Measurements from ENCODE around the gene TBC1D19.

TBC1D19 gene

GRCh38 chr4:26753187-26753586 lies 169.3 kb downstream of the TBC1D19 start:
- Histone ChIP-seq H3K4me3 (ENCODE audit: control insufficient read depth in 1 of 7, extremely low read depth in 1 of 7, insufficient read depth in 4 of 7, low read depth in 2 of 7, low read length in 6 of 7) (no peak overlapping the region), H3K9me3 (ENCODE audit: control extremely low read depth in 1 of 5, control insufficient read depth in 4 of 5, insufficient read depth in 2 of 5, low read depth in 1 of 5, low read length in 4 of 5) (no peaks in the 10 kb centered on the region), H3K4me1 (ENCODE audit: control extremely low read depth in 1 of 4, control insufficient read depth in 4 of 4, insufficient read depth in 4 of 4, low read length in 3 of 4) (peaks cover 12 to 35% (median 23%) of the 10 kb centered on the region in 4 experiments), H3K36me3 (ENCODE audit: control insufficient read depth in 4 of 4, insufficient read depth in 4 of 4, low read length in 3 of 4) (peaks cover 0 to 2% (median 0%) of the 10 kb centered on the region in 4 experiments), H3K27me3 (replicated peaks in 2 of 5; ENCODE audit: control insufficient read depth in 4 of 5, insufficient read depth in 5 of 5, low read length in 4 of 5) (no peaks in the 10 kb centered on the region), H3K27ac (ENCODE audit: insufficient read depth in 1 of 2, low read depth in 1 of 2, low read length in 2 of 2, poor library complexity in 1 of 2, severe bottlenecking in 2 of 2) (no peak overlapping the region)
- ChIA-PET CTCF (no interaction called here), POLR2A (no interaction called here)
- no peak for DNase-seq
- 100% methylated on average over 2 of the region's 2 CpGs for WGBS (ENCODE audit: insufficient coverage)

GRCh38 chr4:26753617-26754016 lies 169.7 kb downstream of the TBC1D19 start:
- CTCF ChIA-PET = no interaction called here
- WGBS (ENCODE audit: insufficient coverage) = 94% methylated on average over 7 of the region's 10 CpGs
- no peak overlapping the region for H3K27ac ChIP-seq (ENCODE audit: insufficient read depth in 1 of 2, low read depth in 1 of 2, low read length in 2 of 2, poor library complexity in 1 of 2, severe bottlenecking in 2 of 2)
- H3K36me3 ChIP-seq (ENCODE audit: control insufficient read depth in 4 of 4, insufficient read depth in 4 of 4, low read length in 3 of 4) = peaks cover 0 to 2% (median under 1%) of the 10 kb centered on the region in 4 experiments
- POLR2A ChIA-PET = no interaction called here
- peaks cover 8 to 31% (median 19%) of the 10 kb centered on the region in 4 experiments for H3K4me1 ChIP-seq (ENCODE audit: control extremely low read depth in 1 of 4, control insufficient read depth in 4 of 4, insufficient read depth in 4 of 4, low read length in 3 of 4)
- DNase-seq = no peak
- no peaks in the 10 kb centered on the region for H3K9me3 ChIP-seq (ENCODE audit: control extremely low read depth in 1 of 5, control insufficient read depth in 4 of 5, insufficient read depth in 2 of 5, low read depth in 1 of 5, low read length in 4 of 5)
- H3K4me3 ChIP-seq (ENCODE audit: control insufficient read depth in 1 of 7, extremely low read depth in 1 of 7, insufficient read depth in 4 of 7, low read depth in 2 of 7, low read length in 6 of 7) = no peak overlapping the region
- no peaks in the 10 kb centered on the region for H3K27me3 ChIP-seq (replicated peaks in 2 of 5; ENCODE audit: control insufficient read depth in 4 of 5, insufficient read depth in 5 of 5, low read length in 4 of 5)

GRCh38 chr4:26757751-26758150 lies 173.9 kb downstream of the TBC1D19 start:
- Histone ChIP-seq H3K36me3 (ENCODE audit: control insufficient read depth in 4 of 4, insufficient read depth in 4 of 4, low read length in 3 of 4) (peaks cover 0 to 2% (median under 1%) of the 10 kb centered on the region in 4 experiments), H3K27me3 (replicated peaks in 2 of 5; ENCODE audit: control insufficient read depth in 4 of 5, insufficient read depth in 5 of 5, low read length in 4 of 5) (no peaks in the 10 kb centered on the region), H3K4me1 (ENCODE audit: control extremely low read depth in 1 of 4, control insufficient read depth in 4 of 4, insufficient read depth in 4 of 4, low read length in 3 of 4) (peaks cover 0 to 4% (median 2%) of the 10 kb centered on the region in 4 experiments), H3K27ac (ENCODE audit: insufficient read depth in 1 of 2, low read depth in 1 of 2, low read length in 2 of 2, poor library complexity in 1 of 2, severe bottlenecking in 2 of 2) (no peak overlapping the region), H3K4me3 (ENCODE audit: control insufficient read depth in 1 of 7, extremely low read depth in 1 of 7, insufficient read depth in 4 of 7, low read depth in 2 of 7, low read length in 6 of 7) (no peak overlapping the region), H3K9me3 (ENCODE audit: control extremely low read depth in 1 of 5, control insufficient read depth in 4 of 5, insufficient read depth in 2 of 5, low read depth in 1 of 5, low read length in 4 of 5) (no peaks in the 10 kb centered on the region)
- WGBS (ENCODE audit: insufficient coverage) = no CpG with 5 or more reads among the region's 1 CpG
- POLR2A ChIA-PET = no interaction called here
- CTCF ChIA-PET = no interaction called here
- DNase-seq = no peak

- Histone ChIP-seq H3K27ac (ENCODE audit: insufficient read depth in 1 of 2, low read depth in 1 of 2, low read length in 2 of 2, poor library complexity in 1 of 2, severe bottlenecking in 2 of 2) (no peak overlapping the region), H3K4me1 (ENCODE audit: control extremely low read depth in 1 of 4, control insufficient read depth in 4 of 4, insufficient read depth in 4 of 4, low read length in 3 of 4) (peaks cover 2 to 15% (median 9%) of the 10 kb centered on the region in 4 experiments), H3K27me3 (replicated peaks in 2 of 5; ENCODE audit: control insufficient read depth in 4 of 5, insufficient read depth in 5 of 5, low read length in 4 of 5) (no peaks in the 10 kb centered on the region), H3K9me3 (ENCODE audit: control extremely low read depth in 1 of 5, control insufficient read depth in 4 of 5, insufficient read depth in 2 of 5, low read depth in 1 of 5, low read length in 4 of 5) (no peaks in the 10 kb centered on the region), H3K4me3 (ENCODE audit: control insufficient read depth in 1 of 7, extremely low read depth in 1 of 7, insufficient read depth in 4 of 7, low read depth in 2 of 7, low read length in 6 of 7) (no peak overlapping the region), H3K36me3 (ENCODE audit: control insufficient read depth in 4 of 4, insufficient read depth in 4 of 4, low read length in 3 of 4) (peaks cover 0 to 2% (median under 1%) of the 10 kb centered on the region in 4 experiments)
- DNase-seq = no peak
- WGBS (ENCODE audit: insufficient coverage) = 100% methylated on average over 1 of the region's 1 CpG
- ChIA-PET POLR2A (no interaction called here), CTCF (no interaction called here)
Measured at GRCh38 chr4:26758899-26759298, 175.0 kb downstream of the TBC1D19 start.

- DNase-seq = peak in 1 of 3 donors; percentile 36
- Histone ChIP-seq H3K36me3 (ENCODE audit: control insufficient read depth in 4 of 4, insufficient read depth in 4 of 4, low read length in 3 of 4) (peaks cover 0 to 3% (median 0%) of the 10 kb centered on the region in 4 experiments), H3K27me3 (replicated peaks in 2 of 5; ENCODE audit: control insufficient read depth in 4 of 5, insufficient read depth in 5 of 5, low read length in 4 of 5) (no peaks in the 10 kb centered on the region), H3K4me1 (ENCODE audit: control extremely low read depth in 1 of 4, control insufficient read depth in 4 of 4, insufficient read depth in 4 of 4, low read length in 3 of 4) (peaks cover 4 to 39% (median 11%) of the 10 kb centered on the region in 4 experiments), H3K9me3 (ENCODE audit: control extremely low read depth in 1 of 5, control insufficient read depth in 4 of 5, insufficient read depth in 2 of 5, low read depth in 1 of 5, low read length in 4 of 5) (no peaks in the 10 kb centered on the region), H3K4me3 (ENCODE audit: control insufficient read depth in 1 of 7, extremely low read depth in 1 of 7, insufficient read depth in 4 of 7, low read depth in 2 of 7, low read length in 6 of 7) (no peak overlapping the region), H3K27ac (ENCODE audit: insufficient read depth in 1 of 2, low read depth in 1 of 2, low read length in 2 of 2, poor library complexity in 1 of 2, severe bottlenecking in 2 of 2) (no peak overlapping the region)
- ChIA-PET CTCF (interaction anchor here (0.9 to 1.5 kb wide), 2 partner anchors 11 to 12 kb away, joined by 3 read pairs; no protein-coding TSS in a partner anchor), POLR2A (no interaction called here)
- WGBS (ENCODE audit: insufficient coverage) = no CpG with 5 or more reads among the region's 2 CpGs
Measured at GRCh38 chr4:26762650-26763049, 178.8 kb downstream of the TBC1D19 start.

- Histone ChIP-seq H3K27ac (ENCODE audit: insufficient read depth in 1 of 2, low read depth in 1 of 2, low read length in 2 of 2, poor library complexity in 1 of 2, severe bottlenecking in 2 of 2) (no peak overlapping the region), H3K4me3 (ENCODE audit: control insufficient read depth in 1 of 7, extremely low read depth in 1 of 7, insufficient read depth in 4 of 7, low read depth in 2 of 7, low read length in 6 of 7) (no peak overlapping the region), H3K36me3 (ENCODE audit: control insufficient read depth in 4 of 4, insufficient read depth in 4 of 4, low read length in 3 of 4) (peaks cover 0 to 3% (median 0%) of the 10 kb centered on the region in 4 experiments), H3K4me1 (ENCODE audit: control extremely low read depth in 1 of 4, control insufficient read depth in 4 of 4, insufficient read depth in 4 of 4, low read length in 3 of 4) (peaks cover 4 to 39% (median 11%) of the 10 kb centered on the region in 4 experiments), H3K9me3 (ENCODE audit: control extremely low read depth in 1 of 5, control insufficient read depth in 4 of 5, insufficient read depth in 2 of 5, low read depth in 1 of 5, low read length in 4 of 5) (no peaks in the 10 kb centered on the region), H3K27me3 (replicated peaks in 2 of 5; ENCODE audit: control insufficient read depth in 4 of 5, insufficient read depth in 5 of 5, low read length in 4 of 5) (no peaks in the 10 kb centered on the region)
- ChIA-PET POLR2A (no interaction called here), CTCF (interaction anchor here (0.9 kb wide), 1 partner anchor 11 kb away, joined by 3 read pairs; no protein-coding TSS in a partner anchor)
- DNase-seq = peak in 1 of 3 donors; percentile 28
- no CpG with 5 or more reads among the region's 2 CpGs for WGBS (ENCODE audit: insufficient coverage)
Measured at GRCh38 chr4:26763063-26763462, 179.2 kb downstream of the TBC1D19 start.

GRCh38 chr4:26763648-26764047 lies 179.8 kb downstream of the TBC1D19 start:
- CTCF ChIA-PET = interaction anchor here (0.6 to 1.0 kb wide), 3 partner anchors 12 to 223 kb away, joined by 3 read pairs; no protein-coding TSS in a partner anchor
- Histone ChIP-seq H3K4me3 (ENCODE audit: control insufficient read depth in 1 of 7, extremely low read depth in 1 of 7, insufficient read depth in 4 of 7, low read depth in 2 of 7, low read length in 6 of 7) (no peak overlapping the region), H3K27me3 (replicated peaks in 2 of 5; ENCODE audit: control insufficient read depth in 4 of 5, insufficient read depth in 5 of 5, low read length in 4 of 5) (no peaks in the 10 kb centered on the region), H3K27ac (ENCODE audit: insufficient read depth in 1 of 2, low read depth in 1 of 2, low read length in 2 of 2, poor library complexity in 1 of 2, severe bottlenecking in 2 of 2) (no peak overlapping the region), H3K36me3 (ENCODE audit: control insufficient read depth in 4 of 4, insufficient read depth in 4 of 4, low read length in 3 of 4) (peaks cover 0 to 2% (median 0%) of the 10 kb centered on the region in 4 experiments), H3K4me1 (ENCODE audit: control extremely low read depth in 1 of 4, control insufficient read depth in 4 of 4, insufficient read depth in 4 of 4, low read length in 3 of 4) (peaks cover 4 to 39% (median 11%) of the 10 kb centered on the region in 4 experiments), H3K9me3 (ENCODE audit: control extremely low read depth in 1 of 5, control insufficient read depth in 4 of 5, insufficient read depth in 2 of 5, low read depth in 1 of 5, low read length in 4 of 5) (no peaks in the 10 kb centered on the region)
- WGBS (ENCODE audit: insufficient coverage) = no CpG with 5 or more reads among the region's 3 CpGs
- DNase-seq = peak in 2 of 3 donors; percentile 38 to 46
- POLR2A ChIA-PET = no interaction called here
